ENCODE measurements around the gene GFPT2. TPM values are rescaled to one million over a fixed set of nuclear protein-coding genes. Genes with fewer than 3 reads are reported as not detected.
A peak's percentile ranks its signal among the peaks of the same experiment; 100 is the strongest.

The GFPT2 gene
- total RNA-seq, 2 donors from 2014 or later: 75.4 to 83.3 TPM

DNA sequence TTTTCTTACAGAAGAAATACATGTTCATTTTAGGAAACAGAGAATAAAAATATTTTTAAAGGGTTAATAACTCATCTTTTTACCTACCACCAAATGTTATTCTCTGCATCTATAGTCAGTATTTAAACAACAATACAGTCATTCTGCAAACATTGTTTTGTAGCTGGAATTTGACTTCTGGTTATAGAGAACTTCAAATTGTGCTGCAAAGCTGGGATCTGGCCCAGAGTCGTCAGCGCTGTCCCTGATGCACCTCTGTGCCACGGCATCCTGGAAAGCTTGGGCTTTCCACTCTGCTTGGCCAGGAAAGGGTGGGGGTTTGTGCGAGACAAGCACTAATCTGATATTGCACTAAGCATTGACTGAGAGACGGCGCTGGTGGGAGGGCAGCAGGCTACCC lies 5.0 kb upstream of the GFPT2 start:
- DNase-seq (ENCODE audit: low spot score): no peak
- intact Hi-C loops (cut with DNase I): no loop called here

DNA sequence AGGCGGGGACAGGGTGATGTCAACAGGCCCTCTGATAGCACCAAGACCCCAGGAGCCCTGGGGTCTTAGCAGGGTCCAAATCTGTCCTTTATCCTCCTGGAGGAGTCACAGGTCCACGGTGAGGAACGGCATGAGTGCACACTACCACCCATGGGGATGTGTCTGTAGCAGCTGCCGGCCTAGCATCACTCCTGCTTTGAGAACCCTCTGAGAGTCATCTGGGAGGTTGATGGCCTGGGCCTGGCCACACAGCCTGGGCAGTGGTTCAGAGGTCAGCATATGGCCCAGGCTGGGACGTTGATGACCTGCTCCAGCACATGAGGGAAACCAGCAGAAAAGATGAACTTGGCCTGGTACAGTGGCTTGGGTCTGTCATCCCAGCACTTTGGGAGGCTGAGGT lies 1.8 kb upstream of the GFPT2 start:
- no peak for DNase-seq (ENCODE audit: low spot score)
- intact Hi-C loops (cut with DNase I): no loop called here

- intact Hi-C loops (cut with DNase I): no loop called here
These were observed 880 bp upstream of the GFPT2 start for GRCh38 chr5:180353980-180354452.

GRCh38 chr5:180352116-180353047 lies 754 bp downstream of the GFPT2 start:
- intact Hi-C loops (cut with DNase I): no loop called here
- DNase-seq (ENCODE audit: low spot score): no peak

More at GRCh38 chr5:180353980-180354452, 880 bp upstream of the GFPT2 start:
- no peak for DNase-seq (ENCODE audit: low spot score)

GRCh38 chr5:180350711-180351465 lies 2.2 kb downstream of the GFPT2 start:
- DNase-seq (ENCODE audit: low spot score): no peak
- intact Hi-C loops (cut with DNase I): no loop called here

DNA sequence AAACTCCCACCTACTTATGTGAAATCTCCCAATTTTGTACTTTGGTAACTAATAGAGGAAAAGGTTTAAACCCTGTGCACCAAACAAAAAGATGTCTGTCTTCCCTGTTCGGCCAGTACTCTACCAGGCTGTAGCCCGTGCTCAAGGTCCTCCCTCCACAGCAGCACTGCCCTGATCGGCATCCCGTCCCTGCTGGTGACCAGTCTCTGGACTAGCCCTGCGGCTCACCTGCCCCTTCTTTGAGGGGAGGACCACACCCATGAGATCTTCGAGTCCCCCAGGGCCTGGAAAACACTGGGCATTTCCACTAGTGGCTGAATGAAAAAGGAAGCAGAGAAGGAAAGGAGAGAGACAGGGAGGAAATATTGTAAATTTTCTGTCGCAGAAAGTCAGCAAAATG lies 2.8 kb downstream of the GFPT2 start:
- intact Hi-C loops (cut with DNase I): no loop called here
- no peak for DNase-seq (ENCODE audit: low spot score)

DNA sequence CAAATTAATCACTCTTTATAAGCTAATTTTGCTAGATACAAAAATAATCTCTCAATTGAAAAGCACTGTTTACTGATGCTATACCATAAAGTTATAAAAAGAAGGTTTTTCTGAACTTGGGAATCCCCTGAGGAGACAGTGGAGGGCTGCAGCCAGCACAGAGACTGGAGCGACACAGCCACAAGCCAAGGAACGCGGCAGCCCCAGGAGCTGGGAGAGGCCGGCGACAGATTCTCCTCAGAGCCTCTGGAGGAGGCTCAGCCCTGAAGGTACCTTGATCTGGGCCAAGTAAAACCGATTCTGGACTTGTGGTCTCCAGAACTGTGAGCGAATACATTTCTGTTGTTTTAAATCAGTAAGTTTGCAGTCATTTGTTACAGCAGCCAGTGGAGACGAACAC lies 3.7 kb downstream of the GFPT2 start:
- no peak for DNase-seq (ENCODE audit: low spot score)
- intact Hi-C loops (cut with DNase I): no loop called here

- no peak for DNase-seq (ENCODE audit: low spot score)
- intact Hi-C loops (cut with DNase I): no loop called here
These were observed 4.8 kb downstream of the GFPT2 start for GRCh38 chr5:180348336-180348735.

DNA sequence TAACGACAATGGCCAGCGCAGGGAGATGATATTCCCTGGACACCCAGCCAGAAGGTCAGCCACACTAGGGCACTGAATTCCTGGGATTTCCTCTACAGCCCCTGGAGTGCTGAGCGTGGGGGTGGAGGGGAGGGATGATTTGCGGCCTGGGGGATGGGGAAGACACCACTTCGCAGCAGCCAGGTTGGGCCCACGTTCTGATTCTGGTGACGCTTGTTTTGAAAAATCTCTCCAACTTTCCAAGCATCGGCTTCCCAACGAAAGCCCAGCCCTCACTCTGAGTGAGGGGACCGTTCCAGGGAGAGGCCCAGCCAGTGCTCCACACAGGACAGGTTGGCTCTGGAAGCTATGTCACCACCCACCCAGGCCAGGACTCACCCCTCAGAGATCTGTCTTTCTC lies 5.4 kb downstream of the GFPT2 start:
- DNase-seq (ENCODE audit: low spot score): no peak
- intact Hi-C loops (cut with DNase I): no loop called here

DNA sequence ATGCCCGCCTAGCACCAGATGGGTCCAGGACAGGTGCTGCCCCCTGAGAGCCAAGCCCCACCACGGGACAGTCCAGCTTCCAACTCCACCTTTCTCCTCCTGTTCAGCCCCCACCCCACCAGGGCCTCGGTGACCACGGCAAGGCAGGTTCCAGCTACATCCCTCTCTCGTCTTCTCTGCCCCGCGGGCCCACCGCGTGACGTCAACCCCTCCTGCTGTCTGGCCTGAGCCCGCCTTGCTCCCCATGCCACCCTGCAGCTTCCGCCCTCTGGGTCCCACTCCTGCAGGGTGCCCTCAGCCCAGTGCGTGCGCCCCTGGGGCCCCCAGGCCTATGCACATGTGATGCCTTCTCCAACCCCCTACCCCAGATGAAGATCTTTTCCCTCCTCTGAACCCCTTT lies 6.8 kb downstream of the GFPT2 start:
- intact Hi-C loops (cut with DNase I): no loop called here
- DNase-seq (ENCODE audit: low spot score): no peak

DNA sequence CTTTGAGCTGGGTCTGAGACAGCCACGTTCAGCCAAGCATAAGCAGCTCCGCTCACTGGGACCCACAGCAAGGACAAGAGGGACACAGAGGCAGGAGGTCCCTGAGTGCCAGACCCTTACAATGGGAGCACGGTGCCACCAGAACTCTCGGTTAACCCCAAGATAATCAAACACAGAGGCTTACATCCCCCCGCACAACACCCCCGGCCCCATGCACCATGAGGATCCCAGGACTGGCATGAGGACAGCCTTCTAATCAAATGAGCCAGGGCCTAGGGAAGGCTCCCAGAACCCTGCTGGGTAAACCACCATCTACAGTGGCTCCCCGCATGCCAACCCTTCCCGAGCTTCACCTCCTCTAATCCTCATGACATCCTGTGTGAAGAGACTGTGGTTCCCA lies 7.4 kb downstream of the GFPT2 start:
- DNase-seq (ENCODE audit: low spot score): no peak

GRCh38 chr5:180345186-180345585 lies 8.0 kb downstream of the GFPT2 start:
- intact Hi-C loops (cut with DNase I): no loop called here
- DNase-seq (ENCODE audit: low spot score): no peak

More for the DNA sequence above, 7.4 kb downstream of the GFPT2 start:
- intact Hi-C loops (cut with DNase I): no loop called here

GRCh38 chr5:180344696-180344999 lies 8.5 kb downstream of the GFPT2 start:
- DNase-seq (ENCODE audit: low spot score): no peak

GRCh38 chr5:180343831-180344695 lies 9.1 kb downstream of the GFPT2 start:
- intact Hi-C loops (cut with DNase I): loop anchor here in 1 of 2 donors (5.0 kb wide), 1 partner anchor 1887 kb away; no protein-coding TSS in a partner anchor
- peak; percentile 82 for DNase-seq (ENCODE audit: low spot score)

More at GRCh38 chr5:180344696-180344999, 8.5 kb downstream of the GFPT2 start:
- intact Hi-C loops (cut with DNase I): loop anchor here in 1 of 2 donors (5.0 kb wide), 1 partner anchor 1887 kb away; no protein-coding TSS in a partner anchor

DNA sequence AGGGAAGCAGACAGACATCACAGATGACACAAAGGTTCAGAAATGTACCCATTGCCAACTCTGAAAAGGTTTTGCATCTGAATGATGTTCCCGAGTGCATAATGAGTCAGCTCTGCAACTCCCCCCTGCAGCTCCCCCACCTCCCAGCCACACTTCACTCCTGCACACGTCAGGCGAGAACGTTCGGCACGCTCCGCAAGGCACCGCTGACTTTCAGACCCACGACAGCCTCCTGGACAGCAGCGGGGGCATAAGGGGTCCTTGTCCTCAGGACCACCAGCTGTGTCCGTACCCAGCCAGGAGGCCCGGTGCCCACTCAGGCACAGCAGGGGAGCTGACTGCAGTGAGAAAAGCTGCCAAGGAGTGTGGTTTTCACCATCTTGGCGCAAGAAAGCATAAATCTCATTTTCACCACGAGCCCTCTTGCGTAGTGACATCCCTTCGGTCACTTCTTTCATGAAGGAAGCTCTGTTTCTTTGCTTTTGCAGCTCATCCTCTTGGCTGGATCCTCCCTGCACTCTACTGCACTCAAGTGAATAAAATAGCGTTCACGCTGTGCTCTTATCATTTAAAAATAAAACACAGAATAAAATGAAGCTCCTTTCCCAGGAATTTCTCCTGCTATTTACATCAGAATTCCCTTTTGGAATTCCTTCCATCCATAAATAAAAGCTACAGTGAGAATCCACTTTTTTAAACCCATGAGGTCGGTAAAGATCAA lies 9.9 kb downstream of the GFPT2 start:
- no peak for DNase-seq (ENCODE audit: low spot score)
- intact Hi-C loops (cut with DNase I): loop anchor here in 1 of 2 donors (5.0 kb wide), 1 partner anchor 1886 kb away; no protein-coding TSS in a partner anchor

- DNase-seq (ENCODE audit: low spot score): no peak
- intact Hi-C loops (cut with DNase I): loop anchor here in 1 of 2 donors (5.0 kb wide), 1 partner anchor 1884 kb away; no protein-coding TSS in a partner anchor
These were observed 11.5 kb downstream of the GFPT2 start for GRCh38 chr5:180341595-180341994.

DNA sequence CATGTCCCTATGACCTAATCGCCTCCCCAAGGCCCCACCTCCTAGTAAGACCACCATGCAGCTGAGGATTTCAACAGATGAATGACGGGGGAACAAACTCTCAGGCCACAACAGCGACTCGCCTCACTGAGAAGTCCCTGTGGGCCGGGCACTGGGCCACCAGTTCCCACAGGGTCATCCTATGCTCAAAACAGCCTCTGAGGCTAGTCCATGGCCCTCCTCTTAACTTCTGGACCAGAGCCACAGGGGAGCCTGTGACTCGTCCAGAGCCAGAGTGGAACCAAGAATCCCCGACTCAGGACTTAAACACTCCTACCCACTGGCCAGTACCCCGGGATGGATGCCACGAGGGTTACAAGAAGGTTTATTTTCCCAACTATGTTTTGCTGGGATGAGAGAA lies 12.3 kb downstream of the GFPT2 start:
- intact Hi-C loops (cut with DNase I): loop anchor here in 1 of 2 donors (5.0 kb wide), 1 partner anchor 1884 kb away; no protein-coding TSS in a partner anchor
- DNase-seq (ENCODE audit: low spot score): no peak

DNA sequence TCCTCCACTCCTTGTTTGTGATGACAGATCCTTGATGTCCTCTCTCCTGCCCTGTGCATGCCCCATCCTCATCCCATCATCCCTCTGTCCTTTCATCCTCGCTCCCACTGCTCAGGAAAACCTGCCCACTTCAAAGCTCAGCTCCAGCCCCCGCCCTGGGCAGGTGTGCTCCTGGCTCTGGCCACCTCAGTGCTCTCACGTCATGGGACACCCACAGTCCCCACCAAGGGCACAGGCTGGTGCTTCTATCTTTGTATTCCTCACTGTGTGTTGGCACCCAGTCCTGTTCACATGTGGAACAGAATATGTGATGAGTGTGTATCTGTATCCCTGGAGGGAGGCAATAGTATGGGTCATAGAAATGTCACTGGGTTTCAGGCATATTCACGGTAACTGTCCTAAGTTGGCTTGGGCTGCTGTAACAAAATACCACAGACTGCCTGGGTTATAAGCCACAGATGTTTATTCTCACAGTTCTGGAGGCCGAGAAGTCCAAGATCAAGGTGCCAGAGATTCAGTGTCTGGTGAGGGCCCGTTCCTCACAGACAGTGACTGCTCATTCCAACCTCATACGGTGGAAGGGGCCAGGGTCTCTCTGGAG lies 13.5 kb downstream of the GFPT2 start:
- no peak for DNase-seq (ENCODE audit: low spot score)
- intact Hi-C loops (cut with DNase I): loop anchor here in 1 of 2 donors (5.0 kb wide), 1 partner anchor 1882 kb away; no protein-coding TSS in a partner anchor
